Loucy (cell line): ENCODE results near the gene SH3RF3.

Experiments used
- H2AFZ ChIP-seq: fragments of 200-600 bp; sonication (generic); 2 replicates; pipeline ENCODE4 v1.6.0; 2016; ENCODE audit warnings: antibody characterized with exemption, mild to moderate bottlenecking, low read length, moderate library complexity
- H3F3A ChIP-seq: fragments of 200-600 bp; 2 replicates; pipeline ENCODE4 v1.6.0; 2016; ENCODE audit warnings: antibody characterized with exemption, low read depth, mild to moderate bottlenecking
- H3K27me3 ChIP-seq: fragments of 200-600 bp; sonication (generic); 2 replicates; pipeline ENCODE4 v1.6.1; 2014; ENCODE audit warnings: low read length, mild to moderate bottlenecking; ENCODE audit not compliant: insufficient read depth, poor library complexity, severe bottlenecking
- H3K36me3 ChIP-seq: fragments of 200-600 bp; sonication (generic); 2 replicates; pipeline ENCODE4 v1.6.1; 2016; ENCODE audit warnings: low read length; ENCODE audit not compliant: insufficient read depth
- H3K4me1 ChIP-seq: fragments of 200-600 bp; sonication (generic); 2 replicates; pipeline ENCODE4 v1.5.1; 2014; ENCODE audit warnings: low read length, mild to moderate bottlenecking; ENCODE audit not compliant: insufficient read depth, poor library complexity, severe bottlenecking
- H3K4me2 ChIP-seq: fragments of 200-600 bp; sonication (generic); 2 replicates; pipeline ENCODE4 v1.6.0; 2014; ENCODE audit warnings: antibody characterized with exemption, low read length, low read depth, mild to moderate bottlenecking; ENCODE audit not compliant: poor library complexity, severe bottlenecking
- H3K4me3 ChIP-seq: fragments of 200-600 bp; sonication (generic); 2 replicates; pipeline ENCODE4 v1.5.1; 2014; ENCODE audit warnings: low read length, mild to moderate bottlenecking, mixed read lengths; ENCODE audit not compliant: poor library complexity, severe bottlenecking
- H3K79me2 ChIP-seq: fragments of 200-600 bp; sonication (generic); 2 replicates; pipeline ENCODE4 v1.6.1; 2014; ENCODE audit warnings: low read length; ENCODE audit not compliant: insufficient read depth
- H3K9ac ChIP-seq: fragments of 200-600 bp; sonication (generic); 2 replicates; pipeline ENCODE4 v1.6.0; 2014; ENCODE audit warnings: mild to moderate bottlenecking, low read depth, low read length, moderate library complexity; ENCODE audit not compliant: poor library complexity, severe bottlenecking
- H3K9me2 ChIP-seq: fragments of 200-600 bp; sonication (generic); replicated peaks from 2 replicates; pipeline ENCODE4 v1.6.1; 2016; ENCODE audit warnings: low read depth, low read length, mixed read lengths
- H3K9me3 ChIP-seq: fragments of 200-600 bp; sonication (generic); 2 replicates; pipeline ENCODE4 v1.6.1; 2014; ENCODE audit warnings: mild to moderate bottlenecking, antibody characterized with exemption, low read length, low read depth; ENCODE audit not compliant: insufficient read depth
- H4K20me1 ChIP-seq: fragments of 200-600 bp; sonication (generic); 2 replicates; pipeline ENCODE4 v1.6.0; 2014; ENCODE audit warnings: antibody characterized with exemption, low read length, mild to moderate bottlenecking; ENCODE audit not compliant: insufficient read depth, poor library complexity, severe bottlenecking
- CTCF ChIP-seq: fragments of 200-600 bp; sonication (generic); conservative IDR thresholded peaks from 2 replicates; pipeline ENCODE4 v1.5.1; 2014; ENCODE audit warnings: mild to moderate bottlenecking, antibody characterized with exemption, low read length
- EZH2phosphoT487 ChIP-seq: fragments of 200-600 bp; IDR thresholded peaks from 2 replicates; pipeline ENCODE4 v1.6.1; 2018; ENCODE audit warnings: antibody characterized with exemption, mild to moderate bottlenecking, moderate library complexity, borderline replicate concordance

Gene SH3RF3

GRCh38 chr2:109429567-109430328 is 300.7 kb downstream of the SH3RF3 start:
- no peak overlapping the region for H3K9ac ChIP-seq
- no peak overlapping the region for H3K4me3 ChIP-seq
- H3K9me3 ChIP-seq = no peaks in the 10 kb centered on the region
- no peak overlapping the region for H2AFZ ChIP-seq
- TF ChIP-seq EZH2phosphoT487 (no peak), CTCF (no peak)
- H3K36me3 ChIP-seq = no peaks in the 10 kb centered on the region
- H3K79me2 ChIP-seq = no peaks in the 10 kb centered on the region
- H3K9me2 ChIP-seq = no peaks in the 10 kb centered on the region
- H4K20me1 ChIP-seq = no peaks in the 10 kb centered on the region
- H3K4me1 ChIP-seq = peaks cover 13% of the 10 kb centered on the region
- no peaks in the 10 kb centered on the region for H3F3A ChIP-seq
- no peak overlapping the region for H3K4me2 ChIP-seq
- H3K27me3 ChIP-seq = no peaks in the 10 kb centered on the region

- Histone ChIP-seq H3K79me2 (no peaks in the 10 kb centered on the region), H4K20me1 (no peaks in the 10 kb centered on the region), H2AFZ (no peak overlapping the region), H3K9me3 (no peaks in the 10 kb centered on the region), H3K4me1 (peaks cover 13% of the 10 kb centered on the region), H3K4me3 (no peak overlapping the region), H3F3A (no peaks in the 10 kb centered on the region), H3K9me2 (no peaks in the 10 kb centered on the region), H3K27me3 (no peaks in the 10 kb centered on the region), H3K36me3 (no peaks in the 10 kb centered on the region), H3K4me2 (no peak overlapping the region), H3K9ac (no peak overlapping the region)
- TF ChIP-seq CTCF (no peak), EZH2phosphoT487 (no peak)
Observed at GRCh38 chr2:109430329-109430636, 301.3 kb downstream of the SH3RF3 start.

- H3K9me3 ChIP-seq = no peaks in the 10 kb centered on the region
- TF ChIP-seq EZH2phosphoT487 = no peak
- no peak for TF ChIP-seq CTCF
- no peak overlapping the region for H3K4me3 ChIP-seq
- H4K20me1 ChIP-seq = no peaks in the 10 kb centered on the region
- H3K36me3 ChIP-seq = no peaks in the 10 kb centered on the region
- H3K9ac ChIP-seq = no peak overlapping the region
- no peaks in the 10 kb centered on the region for H3F3A ChIP-seq
- peaks cover 13% of the 10 kb centered on the region for H3K4me1 ChIP-seq
- no peak overlapping the region for H2AFZ ChIP-seq
- no peaks in the 10 kb centered on the region for H3K27me3 ChIP-seq
- H3K79me2 ChIP-seq = no peaks in the 10 kb centered on the region
- H3K4me2 ChIP-seq = no peak overlapping the region
- no peaks in the 10 kb centered on the region for H3K9me2 ChIP-seq
Observed at GRCh38 chr2:109432421-109432820, 303.4 kb downstream of the SH3RF3 start.
